Measurements from ENCODE around the gene APOBEC3F.
"Not testable (repeated sequence)": the region's sequence is repeated elsewhere in the genome, so short reads cannot be mapped to it uniquely, and the experiment has no call there.

Gene APOBEC3F

DNA sequence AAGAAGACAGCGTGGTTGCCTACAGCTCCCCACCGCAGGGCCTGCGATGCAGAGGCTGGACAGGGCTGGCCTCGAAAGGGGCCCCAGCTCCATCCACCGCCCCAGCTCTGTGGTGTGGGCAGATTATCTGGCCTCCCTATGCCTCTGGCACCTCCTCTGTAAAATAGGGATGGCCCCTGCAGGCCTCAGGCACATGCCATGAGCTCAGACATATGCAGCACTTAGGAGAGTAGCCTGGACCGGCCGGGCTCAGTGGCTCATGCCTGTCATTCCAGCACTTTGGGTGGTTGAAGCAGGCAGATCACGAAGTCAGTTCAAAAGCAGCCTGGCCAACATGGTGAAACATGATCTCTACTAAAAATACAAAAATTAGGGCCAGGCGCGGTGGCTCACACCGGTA, 12.4 kb upstream of the APOBEC3F start:
- no peak for DNase-seq

DNA sequence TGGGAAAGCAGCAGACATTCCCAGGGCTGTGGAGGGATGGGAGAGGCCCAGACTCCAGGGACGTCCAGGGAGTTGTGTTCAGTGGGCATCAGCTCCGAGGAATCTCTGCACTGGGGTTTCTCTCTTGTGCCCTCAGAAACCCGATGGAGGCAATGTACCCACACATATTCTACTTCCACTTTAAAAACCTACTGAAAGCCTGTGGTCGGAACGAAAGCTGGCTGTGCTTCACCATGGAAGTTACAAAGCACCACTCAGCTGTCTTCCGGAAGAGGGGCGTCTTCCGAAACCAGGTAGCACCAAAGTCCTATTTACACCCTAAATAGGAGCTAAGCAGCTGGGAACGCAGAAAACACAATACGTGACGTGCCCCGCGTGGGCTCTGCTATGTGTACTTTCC, 11.4 kb upstream of the APOBEC3F start:
- DNase-seq, result no peak

DNA sequence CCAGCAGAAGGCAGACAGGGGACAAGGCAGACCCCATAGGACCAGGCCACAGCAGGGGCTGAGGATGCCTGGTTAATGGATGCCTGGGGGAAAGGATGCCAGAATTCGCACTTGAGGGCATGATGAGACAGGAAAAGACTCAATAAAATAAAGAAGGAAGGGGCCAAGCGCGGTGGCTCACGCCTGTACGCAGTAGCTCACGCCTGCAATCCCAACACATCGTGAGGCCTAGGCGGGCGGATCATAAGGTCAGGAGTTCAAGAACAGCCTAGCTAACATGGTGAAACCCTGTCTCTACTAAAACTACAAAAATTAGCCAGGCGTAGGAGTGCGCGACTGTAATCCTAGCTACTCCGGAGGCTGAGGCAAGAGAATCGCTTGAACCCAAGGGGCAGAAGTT, 10.0 kb upstream of the APOBEC3F start:
- DNase-seq, result no peak

DNA sequence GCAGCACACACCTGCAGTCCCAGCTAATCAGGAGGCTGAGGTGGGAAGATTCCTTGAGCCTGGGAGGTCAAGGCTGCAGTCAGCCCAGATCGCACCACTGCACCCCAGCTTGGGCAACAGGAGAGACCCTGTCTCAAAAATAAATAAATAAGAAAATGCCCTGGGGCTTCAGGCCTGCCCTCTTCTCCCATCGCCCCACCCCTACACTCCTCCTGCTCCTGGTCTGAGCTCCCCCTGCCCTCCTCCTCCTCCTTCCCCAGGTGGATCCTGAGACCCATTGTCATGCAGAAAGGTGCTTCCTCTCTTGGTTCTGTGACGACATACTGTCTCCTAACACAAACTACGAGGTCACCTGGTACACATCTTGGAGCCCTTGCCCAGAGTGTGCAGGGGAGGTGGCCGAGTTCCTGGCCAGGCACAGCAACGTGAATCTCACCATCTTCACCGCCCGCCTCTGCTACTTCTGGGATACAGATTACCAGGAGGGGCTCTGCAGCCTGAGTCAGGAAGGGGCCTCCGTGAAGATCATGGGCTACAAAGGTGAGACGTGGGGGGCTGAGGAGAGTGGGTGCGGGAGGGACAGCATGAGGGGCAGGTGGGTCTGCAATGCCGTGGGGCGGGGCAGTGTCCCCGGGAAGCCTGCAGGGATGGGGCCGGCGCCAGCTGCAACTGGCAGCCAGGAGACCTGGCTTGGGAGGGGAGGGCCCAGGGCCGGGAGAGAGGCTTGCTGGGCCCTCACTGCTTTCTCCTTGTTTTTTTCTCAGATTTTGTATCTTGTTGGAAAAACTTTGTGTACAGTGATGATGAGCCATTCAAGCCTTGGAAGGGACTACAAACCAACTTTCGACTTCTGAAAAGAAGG, 9.0 kb upstream of the APOBEC3F start:
- not testable (repeated sequence) for DNase-seq

DNA sequence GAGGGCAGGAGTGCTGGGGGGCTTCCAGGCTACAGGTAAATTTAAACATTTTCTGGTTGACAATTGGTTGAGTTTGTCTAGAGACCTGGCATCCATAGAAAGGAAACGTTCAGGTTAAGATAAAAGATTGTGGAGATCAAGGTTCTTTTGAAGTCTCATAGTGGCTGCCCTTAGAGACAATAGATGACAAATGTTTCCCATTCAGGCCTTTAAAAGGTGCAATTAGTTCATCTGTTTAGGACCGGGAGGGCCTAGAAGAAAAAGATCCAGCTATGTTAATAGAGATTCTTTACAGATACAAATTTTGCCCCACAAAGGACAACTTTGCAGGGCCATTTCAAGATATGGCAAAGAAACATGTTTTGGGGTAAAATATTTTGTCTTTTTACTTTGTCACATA, 3.6 kb upstream of the APOBEC3F start:
- DNase-seq, result not testable (repeated sequence)

DNA sequence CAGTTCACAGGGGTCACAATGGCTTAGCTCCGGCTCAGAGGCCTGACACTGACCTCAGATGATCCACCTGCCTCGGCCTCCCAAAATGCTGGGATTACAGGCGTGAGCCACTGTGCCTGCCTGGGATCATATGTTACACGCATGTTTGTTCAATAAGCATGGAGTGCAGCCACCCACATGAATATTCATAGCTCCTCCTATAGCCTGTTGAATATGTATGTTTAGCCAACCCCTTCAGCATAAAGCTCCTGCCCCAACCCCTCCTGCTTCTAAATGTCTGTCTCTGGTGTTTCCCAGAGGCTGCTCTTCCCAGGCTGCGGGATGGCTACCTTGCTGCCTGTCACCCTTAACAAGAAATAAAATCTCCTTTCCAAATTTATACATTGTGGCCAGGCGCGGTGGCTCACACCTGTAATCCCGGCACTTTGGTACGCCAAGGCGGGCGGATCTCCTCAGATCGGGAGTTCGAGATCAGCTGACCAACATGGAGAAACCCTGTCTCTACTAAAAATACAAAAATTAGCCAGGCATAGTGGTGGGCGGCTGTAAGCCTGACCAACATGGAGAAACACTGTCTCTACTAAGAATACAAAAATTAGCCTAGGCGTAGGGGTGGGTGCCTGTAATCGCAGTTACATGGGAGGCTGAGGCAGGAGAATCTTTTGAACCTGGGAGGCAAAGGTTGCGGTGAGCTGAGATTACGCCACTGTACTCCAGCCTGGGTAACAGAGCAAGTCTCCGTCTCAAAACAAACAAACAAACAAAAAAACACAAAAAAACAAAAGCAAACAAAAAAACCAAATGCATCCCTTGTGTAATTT, 1.1 kb upstream of the APOBEC3F start:
- DNase-seq, result no peak

DNA sequence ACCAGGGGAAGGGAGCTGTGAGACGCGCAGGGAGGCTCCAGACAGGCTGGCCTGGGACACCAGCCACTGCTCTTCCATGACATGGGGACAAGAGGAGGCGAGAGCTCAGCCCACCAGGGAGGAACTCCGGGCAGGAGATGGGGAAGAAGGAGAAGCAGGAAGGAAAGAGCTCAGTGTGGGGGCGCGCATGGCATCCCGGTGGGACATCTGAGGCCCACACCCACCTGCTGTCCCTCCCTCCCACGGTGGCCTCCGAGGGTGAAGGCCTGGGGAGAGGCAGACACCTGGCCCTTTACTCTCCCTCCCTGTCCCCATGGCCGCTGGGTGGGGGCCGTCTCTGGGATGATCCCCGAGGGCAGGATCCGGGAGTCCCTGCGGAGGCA, 518 bp upstream of the APOBEC3F start:
- not testable (repeated sequence) for DNase-seq

DNA sequence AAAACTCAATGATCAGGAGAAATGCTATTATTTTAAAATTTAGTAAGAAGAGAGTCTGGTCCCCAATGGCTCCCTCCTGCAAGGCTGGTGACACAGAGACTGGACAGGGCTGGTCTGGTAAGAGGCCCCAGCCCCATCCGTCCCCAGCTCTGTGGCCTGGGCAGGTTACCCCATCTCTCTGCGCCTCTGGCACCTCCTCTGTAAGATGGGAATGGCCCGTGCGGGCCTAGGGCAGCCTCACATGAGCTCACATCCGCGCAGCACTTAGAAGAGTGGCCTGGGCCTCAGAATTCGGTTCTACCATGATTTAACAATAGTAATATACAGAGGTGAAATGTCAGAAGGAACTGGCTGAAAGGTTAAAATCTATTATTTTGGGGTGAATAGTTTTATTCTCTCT, 1.2 kb downstream of the APOBEC3F start:
- DNase-seq, result no peak

DNA sequence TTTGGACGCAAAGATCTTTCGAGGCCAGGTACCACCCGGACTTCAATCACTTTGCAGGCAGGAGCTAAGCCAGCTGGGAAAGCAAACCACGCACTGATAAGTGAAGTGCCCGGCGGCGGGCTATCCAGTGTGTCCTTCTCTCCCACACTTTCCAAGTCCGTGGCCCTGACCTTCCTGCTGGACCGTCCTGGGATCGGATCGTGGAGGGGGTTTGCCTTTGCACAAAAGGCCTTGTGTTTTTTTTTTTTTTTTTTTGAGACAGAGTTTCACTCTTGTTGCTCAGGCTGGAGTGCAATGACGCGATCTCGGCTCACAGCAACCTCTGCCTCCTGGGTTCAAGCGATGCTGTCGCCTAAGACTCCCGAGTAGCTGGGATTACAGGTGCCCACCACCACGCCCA, 2.4 kb downstream of the APOBEC3F start:
- DNase-seq, result not testable (repeated sequence)

DNA sequence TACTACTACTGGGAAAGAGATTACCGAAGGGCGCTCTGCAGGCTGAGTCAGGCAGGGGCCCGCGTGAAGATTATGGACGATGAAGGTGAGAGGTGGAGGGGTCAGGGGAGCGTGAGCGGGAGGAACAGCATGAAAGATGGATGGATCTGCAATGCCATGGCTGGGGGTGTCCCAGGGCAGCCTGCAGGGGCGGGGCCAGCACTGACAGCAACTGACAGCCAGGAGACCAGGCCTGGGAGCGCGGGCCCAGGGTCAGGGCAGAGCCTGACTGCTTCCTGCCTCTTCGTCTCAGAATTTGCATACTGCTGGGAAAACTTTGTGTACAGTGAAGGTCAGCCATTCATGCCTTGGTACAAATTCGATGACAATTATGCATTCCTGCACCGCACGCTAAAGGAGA, 4.5 kb downstream of the APOBEC3F start:
- not testable (repeated sequence) for DNase-seq

DNA sequence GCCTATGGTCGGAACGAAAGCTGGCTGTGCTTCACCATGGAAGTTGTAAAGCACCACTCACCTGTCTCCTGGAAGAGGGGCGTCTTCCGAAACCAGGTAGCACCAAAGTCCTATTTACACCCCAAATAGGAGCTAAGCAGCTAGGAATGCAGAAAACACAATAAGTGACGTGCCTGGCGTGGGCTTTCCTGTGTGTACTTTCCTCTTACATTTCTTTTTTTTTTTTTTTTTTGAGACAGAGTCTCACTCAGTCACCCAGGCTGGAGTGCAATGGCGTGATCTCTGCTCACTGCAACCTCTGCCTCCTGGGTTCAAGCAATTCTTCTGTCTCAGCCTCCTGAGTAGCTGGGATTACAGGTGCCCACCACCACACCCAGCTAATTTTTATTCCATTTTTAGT, 8.8 kb downstream of the APOBEC3F start:
- DNase-seq, result not testable (repeated sequence)

DNA sequence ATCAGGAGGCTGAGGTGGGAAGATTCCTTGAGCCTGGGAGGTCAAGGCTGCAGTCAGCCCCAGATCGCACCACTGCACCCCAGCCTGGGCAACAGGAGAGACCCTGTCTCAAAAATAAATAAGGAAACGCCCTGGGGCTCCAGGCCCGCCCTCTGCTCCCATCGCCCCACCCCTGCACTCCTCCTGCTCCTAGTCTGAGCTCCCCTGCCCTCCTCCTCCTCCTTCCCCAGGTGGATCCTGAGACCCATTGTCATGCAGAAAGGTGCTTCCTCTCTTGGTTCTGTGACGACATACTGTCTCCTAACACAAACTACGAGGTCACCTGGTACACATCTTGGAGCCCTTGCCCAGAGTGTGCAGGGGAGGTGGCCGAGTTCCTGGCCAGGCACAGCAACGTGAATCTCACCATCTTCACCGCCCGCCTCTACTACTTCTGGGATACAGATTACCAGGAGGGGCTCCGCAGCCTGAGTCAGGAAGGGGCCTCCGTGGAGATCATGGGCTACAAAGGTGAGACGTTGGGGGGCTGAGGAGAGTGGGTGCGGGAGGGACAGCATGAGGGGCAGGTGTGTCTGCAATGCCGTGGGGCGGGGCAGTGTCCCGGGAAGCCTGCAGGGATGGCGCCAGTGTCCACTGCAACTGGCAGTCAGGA, 11.3 kb downstream of the APOBEC3F start:
- not testable (repeated sequence) for DNase-seq

DNA sequence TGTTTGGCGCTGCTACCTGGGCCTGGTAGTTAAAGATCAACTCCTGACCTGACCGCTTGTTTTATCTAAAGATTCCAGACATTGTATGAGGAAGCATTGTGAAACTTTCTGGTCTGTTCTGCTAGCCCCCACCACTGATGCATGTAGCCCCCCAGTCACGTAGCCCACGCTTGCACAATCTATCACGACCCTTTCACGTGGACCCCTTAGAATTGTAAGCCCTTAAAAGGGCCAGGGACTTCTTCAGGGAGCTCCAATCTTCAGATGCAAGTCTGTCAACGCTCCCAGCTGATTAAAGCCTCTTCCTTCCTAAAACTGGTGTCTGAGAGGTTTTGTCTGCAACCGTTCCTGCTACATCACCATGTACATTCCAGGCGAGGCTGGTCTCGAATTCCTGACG, 15.0 kb downstream of the APOBEC3F start:
- no peak for DNase-seq

DNA sequence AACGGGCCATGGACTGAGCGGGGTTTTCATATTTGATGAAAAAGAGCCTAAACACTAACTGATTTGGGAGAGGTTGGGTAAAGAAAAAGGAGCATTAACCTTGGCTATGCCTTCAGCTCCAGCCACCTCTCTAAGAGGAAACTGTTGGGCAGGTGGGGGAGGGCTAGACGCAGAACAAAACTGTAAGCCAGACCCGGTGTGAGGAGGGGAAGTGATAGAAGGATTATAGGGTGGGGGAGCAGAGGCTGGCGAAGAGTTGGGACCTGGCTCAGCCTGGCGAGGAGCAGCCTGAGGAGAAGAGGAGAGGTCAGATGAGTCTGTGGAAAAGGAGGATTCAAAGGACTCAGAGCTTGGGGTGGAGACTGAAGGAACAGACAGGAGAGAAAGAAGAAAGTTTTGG, 20.6 kb downstream of the APOBEC3F start:
- not testable (repeated sequence) for DNase-seq

DNA sequence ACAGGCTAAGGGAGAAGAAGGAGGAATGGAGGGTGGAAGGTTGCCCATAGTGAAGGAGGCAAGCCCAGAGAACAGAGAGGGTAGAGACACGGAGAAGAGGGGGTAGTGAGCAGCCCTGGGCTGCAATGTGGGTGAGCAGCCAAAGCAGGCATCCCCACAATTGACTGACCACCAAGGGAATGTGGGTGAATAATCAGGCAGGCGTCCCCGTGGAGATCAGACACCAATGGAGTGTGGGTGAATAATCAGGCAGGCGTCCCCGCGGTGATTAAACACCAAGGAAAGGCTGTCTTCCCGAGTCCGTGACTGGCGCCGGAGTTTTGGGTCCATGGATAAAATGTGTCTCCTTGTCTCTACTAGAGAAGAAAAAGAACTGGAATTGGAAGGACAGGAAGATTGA, 21.3 kb downstream of the APOBEC3F start:
- DNase-seq, result not testable (repeated sequence)

DNA sequence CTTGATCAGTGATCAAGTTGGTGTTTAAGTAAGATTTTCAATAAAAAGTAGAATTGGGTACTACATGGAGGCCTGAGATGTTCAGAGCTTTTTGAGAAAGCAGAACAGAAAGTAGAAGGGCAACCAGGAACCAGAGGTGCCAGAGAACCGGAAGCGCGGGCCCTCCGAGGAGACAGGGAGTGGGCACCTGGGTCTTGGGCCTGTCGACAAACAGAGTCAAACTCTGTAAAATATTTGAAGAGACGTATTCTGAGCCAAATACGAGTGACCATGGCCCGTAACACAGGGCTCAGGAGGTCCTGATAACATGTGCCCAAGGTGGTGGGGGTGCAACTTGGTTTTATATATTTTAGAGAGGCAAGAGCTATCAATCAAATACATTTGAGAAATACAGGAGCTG, 23.2 kb downstream of the APOBEC3F start:
- DNase-seq, result not testable (repeated sequence)

DNA sequence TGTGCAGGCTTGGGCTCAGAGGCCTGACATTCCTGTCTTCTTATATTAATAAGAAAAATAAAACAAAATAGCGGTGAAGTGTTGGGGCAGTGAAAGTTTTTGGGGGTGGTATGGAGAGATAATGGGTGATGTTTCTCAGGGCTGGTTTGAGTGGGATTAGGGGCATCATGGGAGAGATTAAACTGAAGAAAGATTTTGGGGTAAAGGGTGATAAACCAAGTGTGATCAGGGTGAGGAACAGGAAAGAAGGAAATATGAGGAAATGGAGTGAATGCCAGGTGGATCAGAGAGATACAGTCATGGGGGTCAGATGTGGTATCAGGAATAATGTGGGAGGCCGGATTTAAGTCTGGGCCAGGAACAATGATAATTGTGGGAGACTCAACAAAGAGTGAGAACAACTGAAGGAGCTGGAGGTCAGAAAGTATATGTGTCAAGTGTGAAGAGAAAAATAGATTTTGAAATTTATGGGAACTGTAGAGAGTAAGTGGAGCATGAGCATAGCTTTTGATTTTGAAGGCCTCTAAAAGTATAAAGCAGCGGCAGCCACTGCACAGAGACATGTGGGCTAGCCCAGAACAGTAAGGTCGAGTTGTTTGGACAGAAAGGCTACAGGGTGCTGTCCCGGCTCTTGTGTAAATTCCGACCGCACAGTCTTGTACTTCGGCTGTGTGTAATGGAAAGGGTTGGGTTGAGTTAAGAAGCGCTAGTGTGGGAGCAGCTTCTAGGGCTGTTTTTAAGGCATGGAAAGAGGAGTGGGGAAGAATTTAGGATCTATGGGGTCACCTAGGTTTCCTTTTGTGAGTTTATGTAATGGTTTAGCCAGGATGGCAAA, 26.0 kb downstream of the APOBEC3F start:
- DNase-seq, result not testable (repeated sequence)

DNA sequence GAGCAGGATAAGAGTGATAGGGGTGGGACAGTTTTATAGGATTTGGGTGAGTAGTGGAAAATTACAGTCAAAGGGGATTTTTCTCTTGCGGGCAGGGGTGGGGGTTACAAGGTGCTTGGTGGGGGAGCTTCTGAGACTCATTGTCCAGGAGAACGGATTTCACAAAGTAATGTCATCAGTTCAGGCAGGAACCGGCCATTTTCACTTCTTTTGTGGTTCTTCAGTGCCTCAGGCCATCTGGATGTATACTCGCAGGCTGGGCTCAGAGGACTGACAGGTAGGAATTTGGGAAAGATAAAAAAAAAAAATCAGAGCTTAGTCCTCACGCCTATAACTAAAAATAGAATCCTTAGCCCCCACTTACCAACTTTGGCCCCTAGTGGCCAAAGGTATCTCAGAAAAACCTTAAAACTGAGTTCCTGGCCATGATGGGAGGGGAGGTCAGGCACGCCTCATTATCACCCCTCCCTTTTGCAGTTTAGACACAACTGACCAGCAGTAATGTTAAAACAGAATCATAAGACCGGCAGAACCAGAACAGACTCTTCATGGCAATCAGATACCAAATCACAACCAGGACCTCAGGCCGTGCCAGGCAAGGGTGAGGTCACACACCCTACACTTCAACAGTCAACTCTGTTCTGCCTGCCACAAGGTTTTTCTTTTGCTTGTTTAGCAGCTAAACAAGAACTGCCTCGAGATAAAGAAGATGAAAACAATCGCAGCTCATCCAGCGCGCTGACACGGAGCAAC, 27.5 kb downstream of the APOBEC3F start:
- DNase-seq, result no peak

DNA sequence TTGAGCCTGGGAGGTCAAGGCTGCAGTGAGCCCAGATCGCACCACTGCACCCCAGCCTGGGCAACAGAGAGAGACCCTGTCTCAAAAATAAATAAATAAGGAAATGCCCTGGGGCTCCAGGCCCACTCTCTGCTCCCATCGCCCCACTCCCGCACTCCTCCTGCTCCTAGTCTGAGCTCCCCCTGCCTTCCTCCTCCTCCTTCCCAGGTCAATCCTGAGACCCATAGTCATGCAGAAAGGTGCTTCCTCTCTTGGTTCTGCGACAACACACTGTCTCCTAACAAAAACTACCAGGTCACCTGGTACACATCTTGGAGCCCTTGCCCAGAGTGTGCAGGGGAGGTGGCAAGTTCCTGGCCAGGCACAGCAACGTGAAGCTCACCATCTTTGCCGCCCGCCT, 29.5 kb downstream of the APOBEC3F start:
- DNase-seq, result no peak

DNA sequence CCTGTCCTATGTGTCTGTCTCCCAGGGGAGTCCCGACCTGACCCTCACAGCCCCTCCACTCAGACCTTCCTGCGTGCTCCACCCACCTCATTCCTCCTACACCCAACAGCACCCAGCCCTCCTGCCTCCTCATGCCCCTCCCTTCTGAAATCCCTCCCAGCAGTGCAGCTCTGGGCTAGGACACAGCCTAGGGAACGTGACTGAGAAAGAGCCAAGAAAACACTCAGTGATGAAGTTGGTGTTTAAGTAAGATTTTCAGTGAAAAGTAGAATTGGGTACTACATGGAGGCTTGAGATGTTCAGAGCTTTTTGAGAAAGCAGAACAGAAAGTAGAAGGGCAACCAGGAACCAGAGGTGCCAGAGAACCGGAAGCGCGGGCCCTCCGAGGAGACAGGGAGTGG, 31.9 kb downstream of the APOBEC3F start:
- DNase-seq, result not testable (repeated sequence)

DNA sequence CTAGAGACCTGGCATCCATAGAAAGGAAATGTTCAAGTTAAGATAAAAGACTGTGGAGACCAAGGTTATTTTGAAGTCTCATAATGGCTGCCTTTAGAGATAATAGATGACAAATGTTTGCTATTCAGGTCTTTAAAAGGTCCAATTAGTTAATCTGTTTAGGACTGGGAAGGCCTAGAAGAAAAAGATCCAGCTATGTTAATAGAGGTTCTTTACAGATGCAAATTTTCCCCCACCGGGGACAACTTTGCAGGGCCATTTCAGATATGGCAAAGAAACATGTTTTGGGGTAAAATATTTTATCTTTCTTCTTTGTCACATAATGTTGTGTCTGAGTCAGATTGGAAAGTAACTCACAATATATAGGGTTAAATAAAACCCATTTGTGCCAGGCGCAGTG, 33.3 kb downstream of the APOBEC3F start:
- DNase-seq, result no peak
